MM.1S (cell line): ENCODE data around the gene ACKR4.

ENCODE experiments used
- CTCF ChIP-seq: fragments of 300-600 bp; sonication (generic); IDR thresholded peaks from 2 replicates; pipeline ENCODE4 v1.5.1; 2016; ENCODE audit warnings: antibody characterized with exemption, low read length, mixed read lengths
- EZH2 ChIP-seq: fragments of 300-600 bp; sonication (generic); optimal IDR thresholded peaks from 2 replicates; pipeline ENCODE3; 2017; ENCODE audit warnings: low read depth, mild to moderate bottlenecking, antibody characterized with exemption, low read length, mixed read lengths
- EZH2phosphoT487 ChIP-seq: fragments of 300-600 bp; sonication (generic); IDR thresholded peaks from 2 replicates; pipeline ENCODE4 v1.6.1; 2018; ENCODE audit warnings: antibody characterized with exemption, low read length

DNA sequence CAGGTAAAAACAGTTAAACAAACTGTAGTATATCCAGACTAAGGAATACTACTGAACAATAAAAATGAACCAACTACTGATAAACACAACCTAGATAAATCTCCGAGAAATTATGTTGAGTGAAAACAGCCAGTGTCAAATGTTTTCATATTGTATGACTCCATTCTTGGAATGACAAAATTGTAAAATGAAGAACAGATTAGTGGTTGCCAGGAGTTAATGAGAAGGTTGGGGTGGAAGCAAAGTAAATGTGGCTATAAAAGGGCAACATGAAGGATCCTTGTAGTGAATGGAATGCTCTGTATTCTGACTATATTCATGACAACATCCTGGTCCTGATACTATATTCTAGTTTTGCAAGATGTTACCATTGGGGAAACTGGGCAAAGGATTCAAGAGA, 27.5 kb upstream of the ACKR4 start:
- TF ChIP-seq CTCF (no peak), EZH2 (no peak), EZH2phosphoT487 (no peak)
